Measurements from ENCODE around the gene SPOCK1.

SPOCK1 gene

GRCh38 chr5:137095597-137095996 is 403.5 kb downstream of the SPOCK1 start:
- no peak for DNase-seq

GRCh38 chr5:137092831-137093230 is 406.3 kb downstream of the SPOCK1 start:
- no peak for DNase-seq

GRCh38 chr5:137091472-137091871 is 407.7 kb downstream of the SPOCK1 start:
- no peak for DNase-seq

GRCh38 chr5:137090721-137091120 is 408.4 kb downstream of the SPOCK1 start:
- no peak for DNase-seq

GRCh38 chr5:137090151-137090550 is 409.0 kb downstream of the SPOCK1 start:
- no peak for DNase-seq

GRCh38 chr5:137088175-137088574 is 411.0 kb downstream of the SPOCK1 start:
- DNase-seq: no peak

GRCh38 chr5:137086342-137086741 is 412.8 kb downstream of the SPOCK1 start:
- DNase-seq: no peak

- DNase-seq: no peak
These were observed 413.9 kb downstream of the SPOCK1 start for GRCh38 chr5:137085206-137085605.

- no peak for DNase-seq
These were observed 415.1 kb downstream of the SPOCK1 start for GRCh38 chr5:137084016-137084415.

GRCh38 chr5:137082951-137083350 is 416.2 kb downstream of the SPOCK1 start:
- no peak for DNase-seq

GRCh38 chr5:137078171-137078665 is 420.9 kb downstream of the SPOCK1 start:
- DNase-seq: peak; percentile 65

GRCh38 chr5:137075163-137075970 is 423.8 kb downstream of the SPOCK1 start:
- DNase-seq: peak; percentile 80

GRCh38 chr5:137073189-137073588 is 425.9 kb downstream of the SPOCK1 start:
- no peak for DNase-seq

GRCh38 chr5:137072361-137073115 is 426.6 kb downstream of the SPOCK1 start:
- DNase-seq: peak; percentile 32

GRCh38 chr5:137071931-137072330 is 427.2 kb downstream of the SPOCK1 start:
- DNase-seq: no peak

- no peak for DNase-seq
These were observed 427.6 kb downstream of the SPOCK1 start for GRCh38 chr5:137071526-137071925.

GRCh38 chr5:137070521-137070920 is 428.6 kb downstream of the SPOCK1 start:
- DNase-seq: no peak

GRCh38 chr5:137069358-137069757 is 429.8 kb downstream of the SPOCK1 start:
- no peak for DNase-seq

GRCh38 chr5:137061382-137061781 is 437.7 kb downstream of the SPOCK1 start:
- DNase-seq: no peak

GRCh38 chr5:137058089-137058488 is 441.0 kb downstream of the SPOCK1 start:
- DNase-seq: no peak

- DNase-seq: no peak
These were observed 442.4 kb downstream of the SPOCK1 start for GRCh38 chr5:137056676-137057075.

- no peak for DNase-seq
These were observed 443.8 kb downstream of the SPOCK1 start for GRCh38 chr5:137055271-137055872.

GRCh38 chr5:137054792-137055191 is 444.3 kb downstream of the SPOCK1 start:
- DNase-seq: no peak

- DNase-seq: no peak
These were observed 444.8 kb downstream of the SPOCK1 start for GRCh38 chr5:137054335-137054734.
